ENCODE data around the gene RPS14.

DNA sequence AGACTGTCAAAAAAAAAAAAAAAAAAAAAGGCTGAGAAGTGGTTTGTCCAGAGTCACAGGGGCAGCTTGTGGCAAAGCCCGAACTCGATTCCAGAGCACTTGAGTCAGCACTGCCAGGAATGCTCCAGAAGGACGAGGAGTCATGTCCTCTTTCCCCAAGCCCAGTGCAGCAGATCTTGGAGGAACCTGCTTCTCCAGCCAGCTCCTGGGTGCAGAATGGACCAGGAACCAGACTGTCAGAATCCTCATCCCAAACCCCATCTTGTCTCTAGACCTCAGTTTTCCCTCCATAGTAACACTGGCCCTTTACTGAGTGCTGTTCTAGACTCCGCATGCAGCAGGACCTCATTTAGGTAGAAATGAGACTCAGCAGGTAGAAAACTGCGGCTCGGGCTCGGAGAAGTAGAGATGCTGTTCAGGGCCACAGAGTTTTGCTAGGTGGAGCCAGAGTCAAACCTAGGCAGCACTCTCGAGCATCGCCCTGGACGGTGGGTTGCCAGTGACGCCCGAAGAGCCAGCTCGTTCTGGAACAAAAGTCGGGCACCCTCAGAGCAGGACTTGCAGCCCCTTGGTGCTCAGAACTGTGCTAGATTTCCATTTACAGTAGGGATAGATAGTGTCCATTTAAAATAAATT lies 52.3 kb downstream of the RPS14 start:
- peak; percentile 70 for TF ChIP-seq POLR2A (IDR thresholded peaks at IDR 0.05; ENCODE audit: low read depth, low read length)
- no peak for TF ChIP-seq SPI1 (IDR thresholded peaks at IDR 0.05; ENCODE audit: low read depth, low read length)
- TF ChIP-seq POLR2AphosphoS5 (IDR thresholded peaks at IDR 0.05; ENCODE audit: low read depth, low read length), result peak; percentile 81
- no peak for TF ChIP-seq PAX5 (IDR thresholded peaks at IDR 0.05; ENCODE audit: insufficient read depth, low read length, severe bottlenecking)
- TF ChIP-seq TAF1 (IDR thresholded peaks at IDR 0.05; ENCODE audit: low read depth, low read length), result no peak

Measured in GM12891 (cell line).